HepG2 (cell line): Measurements from ENCODE around the gene ANKRD1. TPM values are rescaled to one million over a fixed set of nuclear protein-coding genes. Genes with fewer than 3 reads are reported as not detected.

ENCODE experiments used
- ATF2 ChIP-seq: sonication (generic); formaldehyde crosslinking; IDR thresholded peaks from 2 replicates; pipeline ENCODE4 v1.4.0; 2020; ENCODE audit warnings: missing genetic modification reagents
- ATF5 ChIP-seq: sonication (generic); formaldehyde crosslinking; IDR thresholded peaks from 2 replicates; pipeline ENCODE4 v1.4.0; 2020; ENCODE audit warnings: mild to moderate bottlenecking, low read depth, missing genetic modification reagents
- CSRNP1 ChIP-seq: sonication (generic); formaldehyde crosslinking; IDR thresholded peaks from 2 replicates; pipeline ENCODE4 v1.8.1; 2023; ENCODE audit warnings: mild to moderate bottlenecking, missing genetic modification reagents
- IRF9 ChIP-seq: sonication (generic); formaldehyde crosslinking; IDR thresholded peaks from 2 replicates; pipeline ENCODE4 v1.8.0; 2022; ENCODE audit warnings: missing genetic modification reagents, mild to moderate bottlenecking, borderline replicate concordance
- LCORL ChIP-seq, 2 experiments: fragments of 450-650 bp in 1 of 2; sonication (generic) in 1 of 2; formaldehyde crosslinking in 1 of 2; IDR thresholded peaks; 2 replicates each; pipeline versions ENCODE4 v1.5.0 to v1.6.1; 2017 to 2020; ENCODE audit warnings: antibody characterized with exemption in 1 of 2, missing genetic modification reagents in 1 of 2
- NBN ChIP-seq: fragments of 450-650 bp; conservative IDR thresholded peaks from 2 replicates; pipeline ENCODE4 v1.6.1; 2017
- PHF8 ChIP-seq: sonication (generic); formaldehyde crosslinking; IDR thresholded peaks from 2 replicates; pipeline ENCODE4 v1.5.0; 2020; ENCODE audit warnings: missing genetic modification reagents
- SP5 ChIP-seq: IDR thresholded peaks from 2 replicates; pipeline ENCODE4 v1.6.1; 2016; ENCODE audit warnings: low read depth, borderline replicate concordance
- THAP11 ChIP-seq: IDR thresholded peaks from 2 replicates; pipeline ENCODE4 v1.6.1; 2016; ENCODE audit warnings: missing biosample characterization, missing genetic modification reagents
- THAP9 ChIP-seq: sonication (generic); formaldehyde crosslinking; IDR thresholded peaks from 2 replicates; pipeline ENCODE4; 2020; ENCODE audit warnings: missing genetic modification reagents, mild to moderate bottlenecking, borderline replicate concordance
- ZBTB7A ChIP-seq: sonication (generic); formaldehyde crosslinking; IDR thresholded peaks from 2 replicates; pipeline ENCODE4 v1.8.0; 2022; ENCODE audit warnings: mild to moderate bottlenecking, missing genetic modification reagents
- ZFP91 ChIP-seq: sonication (generic); formaldehyde crosslinking; IDR thresholded peaks from 2 replicates; pipeline ENCODE4 v1.9.0; 2022; ENCODE audit warnings: missing genetic modification reagents, mild to moderate bottlenecking, borderline replicate concordance
- ZNF225 ChIP-seq: sonication (generic); formaldehyde crosslinking; IDR thresholded peaks from 2 replicates; pipeline ENCODE4 v1.4.0; 2020; ENCODE audit warnings: mild to moderate bottlenecking, missing genetic modification reagents
- ZNF274 ChIP-seq: sonication (generic); formaldehyde crosslinking; IDR thresholded peaks from 2 replicates; pipeline ENCODE4 v1.5.1; 2020; ENCODE audit warnings: mild to moderate bottlenecking, missing genetic modification reagents
- ZNF501 ChIP-seq: sonication (generic); formaldehyde crosslinking; IDR thresholded peaks from 2 replicates; pipeline ENCODE4 v1.5.1; 2020; ENCODE audit warnings: mild to moderate bottlenecking, moderate library complexity, missing genetic modification reagents
- ZNF589 ChIP-seq: sonication (generic); formaldehyde crosslinking; conservative IDR thresholded peaks from 2 replicates; pipeline ENCODE4 v1.8.0; 2022; ENCODE audit warnings: mild to moderate bottlenecking, moderate library complexity, missing genetic modification reagents
- ZNF619 ChIP-seq: sonication (generic); formaldehyde crosslinking; IDR thresholded peaks from 2 replicates; pipeline ENCODE4 v1.4.0; 2020; ENCODE audit warnings: mild to moderate bottlenecking, missing genetic modification reagents
- ZNF749 ChIP-seq: sonication (generic); formaldehyde crosslinking; IDR thresholded peaks from 2 replicates; pipeline ENCODE4 v1.8.0; 2022; ENCODE audit warnings: mild to moderate bottlenecking, missing genetic modification reagents, moderate library complexity, borderline replicate concordance
- polyA plus RNA-seq, 8 experiments: library from polyadenylated mRNA; depleted of rRNA in 3 of 8; stranded (reverse) in 7 of 8; unstranded in 1 of 8; fragments of >200 nt; fragmentation: Illumina TruSeq in 4 of 8; extraction: Trizol in 4 of 8; gene quantifications; 2 replicates each; pipeline versions ENCODE4 v1.2.1 to v1.2.3, GENCODE V29; 2011 to 2016; ENCODE audit warnings: low read depth in 4 of 8, missing spikeins in 1 of 8, mixed read lengths in 1 of 8; ENCODE audit not compliant: insufficient read depth in 1 of 8
- total RNA-seq, 5 experiments: library from RNA; depleted of rRNA; stranded (reverse); fragments of >200 nt; fragmentation: Illumina TruSeq; extraction: Trizol; gene quantifications; 2 replicates each; pipeline ENCODE4 v1.2.3, GENCODE V29; 2016; ENCODE audit warnings: low read depth in 1 of 5

The ANKRD1 gene
- total and polyA plus RNA-seq, 2 of the 13 experiments (the other 11 are each of a cell fraction or from before 2014, with no cell fraction given), result 19.4 to 41.8 TPM

- TF ChIP-seq THAP9 (CRISPR knock-in tag) (peak; percentile 73; the same call in 1 of the 2 replicates), ZNF749 (CRISPR knock-in tag) (no peak), ZFP91 (CRISPR knock-in tag) (peak; percentile 58; the same call in 1 of the 2 replicates), ATF5 (no peak), LCORL (IDR thresholded peaks at IDR 0.05) (no peak), LCORL (CRISPR knock-in tag; IDR thresholded peaks at IDR 0.05) (no peak), ZNF225 (CRISPR knock-in tag) (peak; percentile 79; the same call in 1 of the 2 replicates), ATF2 (no peak), SP5 (peak; percentile 60), CSRNP1 (CRISPR knock-in tag) (0 out of 2 replicates have a peak, but pooled peaks have one; percentile 27), NBN (no peak), ZNF589 (no peak), IRF9 (CRISPR knock-in tag) (no peak), ZBTB7A (CRISPR knock-in tag) (no peak), ZNF619 (peak; percentile 78; the same call in 1 of the 2 replicates), ZNF274 (CRISPR knock-in tag) (peak; percentile 53; the same call in 1 of the 2 replicates), THAP11 (peak; percentile 99), ZNF501 (CRISPR knock-in tag) (peak; percentile 93), PHF8 (CRISPR knock-in tag) (peak; percentile 83)
Measured at GRCh38 chr10:90871766-90872647, 48.9 kb downstream of the ANKRD1 start, which contains the start of gene RPP30 (continued).
